HG02938 (cell line): Measurements from ENCODE around the gene DBH.

ENCODE experiments used
- ATAC-seq: cut with Tn5 transposase; IDR thresholded peaks from one replicate; pipeline ENCODE4 v1.9.1; 2021; ENCODE audit warnings: mild to moderate bottlenecking, moderate library complexity; ENCODE audit not compliant: unreplicated experiment

Gene DBH

DNA sequence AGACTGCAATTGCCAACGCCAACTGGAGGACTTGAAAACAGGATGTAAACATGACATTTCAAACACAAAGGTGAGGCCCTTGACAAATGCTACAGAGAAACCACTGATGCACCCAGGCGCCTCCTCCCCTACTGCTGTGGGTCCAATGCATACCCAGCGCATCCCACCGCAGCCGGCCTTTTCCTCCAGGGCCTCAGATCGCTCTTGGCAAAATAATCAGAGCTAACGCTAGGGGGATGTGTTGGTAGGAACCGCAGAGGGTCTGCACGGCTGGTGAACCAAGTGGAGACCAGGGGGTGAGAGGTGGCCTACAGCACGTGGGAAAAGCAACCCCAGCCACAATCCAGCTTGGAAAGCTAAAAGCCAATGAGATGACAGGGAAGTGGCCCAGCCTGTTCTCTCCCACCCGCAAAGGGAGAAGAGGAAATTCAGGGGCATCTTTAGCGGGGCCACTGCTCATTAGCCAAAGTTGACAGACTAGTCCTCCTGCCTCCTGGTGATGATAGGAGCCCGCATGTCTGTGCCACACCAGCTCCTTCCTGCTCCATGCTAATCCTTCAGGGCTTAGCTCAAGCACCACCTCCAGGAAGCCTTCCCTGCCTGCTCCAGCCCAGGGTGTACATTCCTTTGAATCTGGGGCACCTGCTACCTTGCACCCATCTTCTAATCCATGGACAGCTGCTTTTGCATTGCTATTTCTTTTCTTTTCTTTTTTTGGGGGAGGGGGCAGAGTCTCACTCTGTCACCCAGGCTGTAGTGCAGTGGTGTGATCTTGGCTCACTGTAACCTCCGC is 32.8 kb upstream of the DBH start:
- no peak for ATAC-seq

GRCh38 chr9:133604214-133604613 is 31.9 kb upstream of the DBH start:
- ATAC-seq: no peak

GRCh38 chr9:133604856-133605255 is 31.3 kb upstream of the DBH start:
- ATAC-seq: no peak

GRCh38 chr9:133605446-133605845 is 30.7 kb upstream of the DBH start:
- ATAC-seq: no peak

GRCh38 chr9:133605856-133606707 is 30.1 kb upstream of the DBH start:
- no peak for ATAC-seq

DNA sequence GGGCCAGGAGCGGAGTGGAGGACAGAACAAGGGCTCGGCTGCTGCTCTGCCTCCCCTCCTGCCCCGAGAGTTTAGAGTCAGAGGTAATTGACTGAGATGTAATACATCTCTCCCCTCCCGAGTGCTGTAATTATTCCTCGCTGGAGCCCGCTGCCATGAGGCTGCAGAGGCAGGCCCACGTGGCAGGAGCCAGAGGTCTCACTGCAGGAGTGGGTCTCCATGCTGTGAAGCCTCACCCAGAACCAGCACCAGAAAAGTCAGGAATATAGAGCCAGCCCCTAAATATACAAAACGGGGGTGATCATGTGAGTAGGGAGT is 29.5 kb upstream of the DBH start:
- no peak for ATAC-seq

- no peak for ATAC-seq
Observed at GRCh38 chr9:133607381-133607780, 28.8 kb upstream of the DBH start.

- no peak for ATAC-seq
Observed at GRCh38 chr9:133607976-133608375, 28.2 kb upstream of the DBH start.

GRCh38 chr9:133608382-133608781 is 27.8 kb upstream of the DBH start:
- no peak for ATAC-seq

DNA sequence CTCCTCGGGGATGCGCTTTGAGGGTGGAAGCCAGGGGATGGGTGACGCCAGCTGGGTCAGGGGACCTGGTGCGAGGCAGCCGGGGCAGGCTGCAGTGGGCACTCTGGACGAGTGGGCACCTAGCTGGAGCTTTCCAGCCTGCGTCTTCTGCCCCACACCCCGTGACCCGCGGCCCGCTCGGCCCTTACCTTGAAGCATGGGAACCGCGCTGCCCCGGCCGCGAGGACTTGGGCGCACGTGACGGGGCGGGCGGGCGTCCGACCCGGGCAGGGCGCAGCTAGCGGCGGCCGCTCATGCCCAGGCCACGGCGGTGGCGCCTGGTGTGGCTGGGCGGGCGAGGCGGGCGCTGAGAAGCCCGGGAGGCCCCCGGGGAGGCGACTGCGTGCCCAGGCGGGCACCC is 27.3 kb upstream of the DBH start:
- ATAC-seq: no peak

- no peak for ATAC-seq
Observed at GRCh38 chr9:133609311-133610098, 26.7 kb upstream of the DBH start, which contains the start of gene FAM163B. Gene FAM163B, minus strand, starts transcription at chr9:133609389. Its CDS starts 29,166 bp downstream, at chr9:133580223.

GRCh38 chr9:133610845-133611244 is 25.3 kb upstream of the DBH start:
- ATAC-seq: no peak

DNA sequence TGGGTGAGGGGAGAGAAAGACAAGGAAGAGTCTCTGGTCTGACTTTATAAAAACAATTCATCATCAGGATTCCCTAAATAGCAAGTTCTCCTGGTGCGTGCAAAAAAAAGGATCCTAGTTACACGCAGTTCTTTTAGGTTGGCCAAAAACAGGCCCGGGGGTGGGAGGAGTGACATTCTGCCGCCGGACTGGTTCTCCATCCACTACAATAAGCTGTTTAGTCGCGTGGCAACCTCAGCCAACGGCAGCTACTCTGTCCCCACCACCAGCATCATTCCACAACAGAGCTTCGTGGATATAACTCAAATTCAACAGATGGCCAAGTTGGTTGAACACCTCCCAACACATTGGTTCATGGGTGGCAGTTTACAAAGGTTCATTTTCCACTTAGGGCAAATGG is 24.1 kb upstream of the DBH start:
- ATAC-seq: no peak

DNA sequence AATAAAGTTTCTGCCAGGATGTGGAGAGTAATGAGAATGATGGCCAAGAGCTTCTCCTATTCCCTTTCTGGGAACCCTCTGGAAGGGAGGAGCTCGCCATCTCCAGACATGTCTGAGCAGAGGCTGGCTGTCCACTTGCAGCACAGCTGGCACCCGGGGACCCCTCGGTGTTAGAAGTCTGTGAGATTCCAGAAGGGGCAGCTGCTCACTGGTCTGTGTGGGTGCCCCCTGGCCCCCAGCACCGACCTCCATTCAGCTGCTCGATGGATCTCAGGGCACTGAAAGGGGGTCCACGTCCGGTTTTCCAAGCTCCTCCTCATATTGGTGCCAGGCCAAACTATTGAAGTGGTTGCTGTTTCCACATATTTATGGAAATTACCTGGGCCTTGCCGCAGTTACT is 23.3 kb upstream of the DBH start:
- no peak for ATAC-seq

DNA sequence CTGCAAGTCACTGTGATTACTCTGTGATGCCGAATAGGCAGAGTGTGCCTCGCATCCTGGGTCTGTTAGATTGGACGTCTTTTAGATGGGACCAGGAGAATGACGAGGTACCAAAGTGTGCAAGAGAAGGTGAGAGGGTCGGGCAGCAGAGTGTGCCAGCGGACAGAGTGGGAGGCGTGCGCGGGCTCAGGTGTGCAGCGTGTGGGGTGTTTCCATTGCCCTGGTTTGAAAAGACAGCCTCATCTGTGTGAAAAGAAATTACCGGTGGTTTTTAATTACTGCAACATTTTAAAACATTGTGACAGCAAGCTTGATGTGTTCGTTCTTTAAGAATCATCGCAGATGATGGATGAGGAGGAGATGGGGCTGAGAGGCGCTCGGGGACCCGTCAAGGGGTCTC is 22.7 kb upstream of the DBH start:
- no peak for ATAC-seq

GRCh38 chr9:133614056-133614455 is 22.1 kb upstream of the DBH start:
- no peak for ATAC-seq

GRCh38 chr9:133614678-133615077 is 21.5 kb upstream of the DBH start:
- no peak for ATAC-seq

- ATAC-seq: no peak
Observed at GRCh38 chr9:133615186-133615585, 21.0 kb upstream of the DBH start.

GRCh38 chr9:133615606-133616188 is 20.5 kb upstream of the DBH start:
- ATAC-seq: no peak

DNA sequence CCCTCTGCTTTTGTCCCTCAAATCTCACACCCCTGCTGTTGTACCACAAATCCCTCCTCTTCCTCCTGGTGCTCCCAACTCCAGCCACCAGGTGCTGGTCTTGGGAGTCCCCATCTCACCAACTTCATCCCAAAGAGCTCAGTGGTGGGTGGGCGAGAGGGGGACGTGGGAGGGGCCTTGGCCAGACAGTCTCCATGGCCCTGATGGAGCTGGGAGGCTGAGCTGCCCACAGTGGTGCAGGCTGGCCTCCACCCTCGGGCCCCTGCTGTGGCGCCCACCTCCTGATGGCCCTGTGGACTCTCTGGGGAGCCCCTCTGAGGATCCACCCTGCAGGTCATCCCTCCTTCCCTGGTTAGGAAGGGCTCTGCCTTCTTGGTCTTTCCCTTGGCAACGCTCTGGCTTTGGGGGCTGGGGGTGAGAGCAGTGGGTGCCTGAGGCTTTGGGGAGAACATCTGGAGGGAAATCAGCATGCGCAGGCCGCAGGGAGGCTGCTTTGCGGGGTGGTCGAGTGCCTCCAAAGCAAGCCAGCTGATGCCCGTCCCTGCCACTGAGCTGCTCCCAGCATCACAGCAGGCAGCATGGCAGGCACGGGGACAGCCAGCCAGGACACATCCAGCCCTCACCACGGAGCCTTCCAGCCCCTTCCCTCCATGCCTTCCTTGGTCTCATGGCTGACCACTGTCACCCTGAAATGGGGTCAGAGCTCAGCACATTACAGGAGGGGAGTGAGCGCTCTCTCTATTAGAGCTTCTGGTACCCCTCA is 19.3 kb upstream of the DBH start:
- ATAC-seq: no peak
